ENCODE measurements around the gene NOVA1. TPM values are rescaled to one million over a fixed set of nuclear protein-coding genes. Genes with fewer than 3 reads are reported as not detected.

Gene NOVA1
- polyA plus RNA-seq, 4 donors, result 21.8 to 32.6 (median 27.4) TPM

- no peak for DNase-seq (ENCODE audit: low read depth in 4 of 4, low spot score in 3 of 4)
Observed at GRCh38 chr14:26594148-26594547, 3.7 kb downstream of the NOVA1 start.

DNA sequence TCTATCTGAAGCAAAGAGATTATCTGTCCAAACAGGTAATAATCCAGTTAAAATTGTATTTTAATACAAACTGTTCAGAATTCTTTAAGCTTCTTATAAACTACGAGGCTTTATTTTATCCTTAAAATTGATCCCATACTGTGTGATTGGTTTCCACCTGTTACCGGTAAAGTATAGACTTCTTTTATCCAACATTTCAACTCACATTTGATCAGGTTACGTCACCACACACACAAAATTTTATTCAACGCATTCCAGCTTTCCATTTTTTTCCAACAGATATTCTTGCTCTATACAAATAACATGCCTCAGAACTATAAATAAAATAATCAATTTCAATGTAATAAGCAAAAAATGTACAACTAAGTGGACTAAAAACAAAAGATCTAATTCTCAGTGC is 4.5 kb downstream of the NOVA1 start:
- DNase-seq (ENCODE audit: low read depth in 4 of 4, low spot score in 3 of 4), result no peak

- DNase-seq (ENCODE audit: low read depth in 4 of 4, low spot score in 3 of 4), result no peak
Observed at GRCh38 chr14:26589925-26590324, 7.9 kb downstream of the NOVA1 start.

DNA sequence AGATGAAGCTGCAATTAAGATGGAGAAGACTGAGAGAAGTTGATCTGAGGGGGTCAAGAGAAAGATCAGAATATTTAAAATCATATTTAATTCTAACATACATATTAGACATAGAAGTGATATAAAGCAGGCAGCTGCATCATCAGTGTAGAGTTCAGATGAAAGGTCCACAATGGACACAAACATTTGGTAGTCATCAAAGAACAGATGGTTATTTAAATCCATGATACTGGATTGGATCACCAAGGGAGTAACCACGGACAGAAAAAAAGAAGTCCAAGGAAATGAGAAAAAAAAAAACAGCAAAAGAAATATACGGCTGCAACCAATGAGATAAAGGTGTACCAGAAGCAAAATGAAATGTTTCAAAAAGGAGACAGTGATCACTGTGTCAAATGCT is 20.1 kb downstream of the NOVA1 start:
- DNase-seq (ENCODE audit: low read depth in 4 of 4, low spot score in 3 of 4), result no peak

- DNase-seq (ENCODE audit: low read depth in 4 of 4, low spot score in 3 of 4), result no peak
Observed at GRCh38 chr14:26554069-26554772, 43.6 kb downstream of the NOVA1 start.

DNA sequence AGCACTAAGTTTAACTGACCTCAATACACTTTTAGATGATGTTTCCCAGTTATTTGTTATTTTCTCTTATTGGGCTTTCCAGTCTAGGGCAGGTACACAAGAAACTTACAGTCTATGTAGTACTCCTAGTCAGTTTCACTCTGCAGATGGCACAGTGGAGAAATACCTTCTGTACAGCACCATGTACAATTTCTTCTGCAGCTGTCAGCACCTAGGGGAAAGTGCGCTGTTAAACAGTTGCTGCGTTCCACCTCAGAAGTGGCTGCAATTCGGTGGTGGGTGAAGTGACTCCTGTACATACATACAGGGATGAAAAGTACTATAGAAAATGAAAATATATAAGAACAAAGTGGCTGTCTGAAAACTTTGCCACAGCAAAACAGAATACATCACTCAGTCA is 48.3 kb downstream of the NOVA1 start:
- DNase-seq (ENCODE audit: low read depth in 4 of 4, low spot score in 3 of 4), result no peak

- no peak for DNase-seq (ENCODE audit: low read depth in 4 of 4, low spot score in 3 of 4)
Observed at GRCh38 chr14:26548406-26548805, 49.4 kb downstream of the NOVA1 start.

DNA sequence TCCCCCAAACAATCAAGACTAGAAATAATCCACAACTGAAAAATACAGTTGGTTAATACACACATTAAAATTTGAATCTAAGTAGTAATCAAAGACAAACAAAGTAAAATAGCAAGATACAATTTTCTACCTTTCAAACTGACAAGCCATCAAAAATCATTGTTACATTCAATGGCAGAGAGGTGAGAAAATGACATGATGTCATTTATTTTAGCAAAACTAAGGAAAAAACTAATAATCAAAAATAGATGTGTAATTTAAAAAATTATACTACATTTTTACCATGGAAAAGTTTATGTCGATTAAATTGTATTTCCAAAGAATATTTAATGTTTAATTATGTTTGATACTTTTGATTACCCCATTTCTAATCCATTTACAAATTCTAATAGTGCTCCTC is 59.7 kb downstream of the NOVA1 start:
- DNase-seq (ENCODE audit: low read depth in 4 of 4, low spot score in 3 of 4), result no peak

GRCh38 chr14:26531894-26532293 is 65.9 kb downstream of the NOVA1 start:
- DNase-seq (ENCODE audit: low read depth in 4 of 4, low spot score in 3 of 4), result no peak

- no peak for DNase-seq (ENCODE audit: low read depth in 4 of 4, low spot score in 3 of 4)
Observed at GRCh38 chr14:26528415-26529182, 69.2 kb downstream of the NOVA1 start.

GRCh38 chr14:26527095-26527494 is 70.7 kb downstream of the NOVA1 start:
- DNase-seq (ENCODE audit: low read depth in 4 of 4, low spot score in 3 of 4), result no peak

DNA sequence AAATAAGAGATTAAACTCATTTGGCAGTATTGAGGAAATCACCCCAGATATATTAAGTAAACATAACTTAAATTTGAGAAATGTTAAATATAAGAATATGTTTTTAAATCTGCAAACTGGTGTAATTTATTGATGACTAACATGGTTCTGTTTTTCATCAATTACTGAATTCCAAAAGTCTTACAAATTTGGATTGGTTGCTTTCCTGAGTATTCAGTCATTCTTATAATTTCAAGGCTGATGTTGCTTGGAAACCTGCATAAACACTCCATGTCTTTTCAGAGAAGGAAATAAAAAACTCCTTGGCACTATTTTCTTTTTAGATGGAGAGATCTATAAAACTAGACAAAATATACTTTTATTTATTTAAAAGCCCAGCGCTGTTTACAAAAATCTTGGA is 71.7 kb downstream of the NOVA1 start:
- no peak for DNase-seq (ENCODE audit: low read depth in 4 of 4, low spot score in 3 of 4)

GRCh38 chr14:26525085-26525484 is 72.7 kb downstream of the NOVA1 start:
- no peak for DNase-seq (ENCODE audit: low read depth in 4 of 4, low spot score in 3 of 4)

DNA sequence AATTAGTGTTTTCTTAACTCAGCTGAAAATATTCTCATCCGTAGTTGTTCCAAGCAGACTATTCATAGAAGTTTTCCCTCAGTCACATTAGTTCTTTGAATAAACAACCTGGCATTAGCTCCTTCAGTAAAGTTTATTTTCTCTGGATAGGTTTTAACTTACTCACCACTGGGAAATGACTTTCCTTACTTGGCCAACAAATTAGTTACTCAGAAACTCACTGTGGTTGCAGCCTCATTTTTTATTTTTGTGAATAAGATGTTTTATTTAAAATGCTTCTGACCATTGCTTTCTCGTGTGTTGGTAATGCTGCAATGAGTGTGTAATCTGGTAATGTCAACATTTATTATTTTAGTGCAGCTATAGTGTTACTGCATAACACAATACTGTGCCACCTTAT is 74.9 kb downstream of the NOVA1 start:
- no peak for DNase-seq (ENCODE audit: low read depth in 4 of 4, low spot score in 3 of 4)

DNA sequence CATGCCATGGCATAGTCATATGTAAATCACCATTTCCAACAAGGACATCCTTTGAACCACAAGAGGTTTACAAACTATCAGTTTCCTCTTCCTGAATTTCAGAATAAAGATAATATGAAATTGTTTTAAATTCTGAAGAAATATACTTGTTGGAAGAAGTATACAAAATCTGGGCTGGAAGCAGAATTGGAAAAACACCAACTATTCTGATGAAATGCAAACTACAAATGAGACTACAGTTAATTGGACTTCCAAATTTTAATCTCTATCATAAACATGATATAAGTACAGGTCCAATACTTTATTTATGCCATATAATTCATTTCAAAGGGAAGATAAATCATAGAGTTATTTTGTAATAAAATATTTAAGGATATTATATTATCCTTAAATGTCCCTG is 80.1 kb downstream of the NOVA1 start:
- DNase-seq (ENCODE audit: low read depth in 4 of 4, low spot score in 3 of 4), result no peak

- DNase-seq (ENCODE audit: low read depth in 4 of 4, low spot score in 3 of 4), result no peak
Observed at GRCh38 chr14:26500028-26500427, 97.8 kb downstream of the NOVA1 start.

DNA sequence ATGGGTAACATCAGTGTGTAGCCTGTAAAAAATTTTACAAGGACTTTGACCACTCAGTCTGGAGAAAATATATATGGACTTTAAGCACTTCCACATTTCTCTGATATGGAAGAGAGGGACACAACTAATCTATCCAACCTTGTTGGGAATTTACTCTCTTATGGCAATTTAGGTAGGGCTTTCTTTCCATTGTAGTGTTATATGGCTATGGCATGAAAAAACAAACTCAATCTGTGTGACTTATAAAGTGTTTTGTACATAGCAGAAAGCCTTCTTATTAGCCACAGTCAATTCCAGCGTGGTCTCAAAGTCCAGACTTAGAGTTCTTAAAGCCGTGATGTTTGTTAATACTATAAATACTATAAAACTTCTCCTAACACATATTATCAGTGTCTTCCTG is 98.3 kb downstream of the NOVA1 start:
- DNase-seq (ENCODE audit: low read depth in 4 of 4, low spot score in 3 of 4), result no peak

GRCh38 chr14:26486922-26487321 is 110.9 kb downstream of the NOVA1 start:
- DNase-seq (ENCODE audit: low read depth in 4 of 4, low spot score in 3 of 4), result no peak

DNA sequence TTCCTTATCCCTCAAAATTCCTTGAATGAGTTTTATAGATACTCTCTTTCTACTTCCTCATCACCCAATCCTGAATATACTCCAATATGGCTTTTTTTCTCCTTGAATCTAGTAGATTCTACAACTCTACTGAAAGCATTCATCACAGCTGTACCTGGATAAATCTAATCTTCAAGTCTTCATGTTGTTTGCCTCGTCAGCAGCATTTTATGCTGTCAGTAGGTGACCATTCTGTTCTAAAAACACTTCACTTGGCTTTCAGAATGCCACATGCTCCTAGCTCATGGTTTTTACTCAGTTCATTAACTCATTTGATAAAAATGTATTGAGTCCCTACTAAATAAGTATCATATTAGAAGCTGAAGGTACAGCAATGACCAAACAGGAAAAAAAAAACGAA is 113.3 kb downstream of the NOVA1 start:
- DNase-seq (ENCODE audit: low read depth in 4 of 4, low spot score in 3 of 4), result no peak

DNA sequence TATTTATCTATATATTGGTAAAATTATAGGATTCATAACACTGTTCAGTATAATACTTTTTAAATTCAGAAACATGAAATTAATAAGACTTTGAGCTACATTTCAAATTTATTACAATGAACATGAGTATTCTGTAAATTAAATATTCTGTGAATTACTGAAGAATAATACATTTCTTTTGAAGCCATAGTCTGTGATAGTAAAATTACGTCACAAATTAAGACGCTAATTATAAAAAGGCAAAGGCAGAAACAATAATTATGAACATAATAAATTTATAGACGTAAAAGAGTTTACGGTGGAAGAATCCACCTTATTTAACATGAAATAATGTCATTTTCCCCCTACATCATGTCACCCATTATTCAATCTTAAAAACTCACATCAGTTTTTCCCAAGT is 118.9 kb downstream of the NOVA1 start:
- DNase-seq (ENCODE audit: low read depth in 4 of 4, low spot score in 3 of 4), result no peak

DNA sequence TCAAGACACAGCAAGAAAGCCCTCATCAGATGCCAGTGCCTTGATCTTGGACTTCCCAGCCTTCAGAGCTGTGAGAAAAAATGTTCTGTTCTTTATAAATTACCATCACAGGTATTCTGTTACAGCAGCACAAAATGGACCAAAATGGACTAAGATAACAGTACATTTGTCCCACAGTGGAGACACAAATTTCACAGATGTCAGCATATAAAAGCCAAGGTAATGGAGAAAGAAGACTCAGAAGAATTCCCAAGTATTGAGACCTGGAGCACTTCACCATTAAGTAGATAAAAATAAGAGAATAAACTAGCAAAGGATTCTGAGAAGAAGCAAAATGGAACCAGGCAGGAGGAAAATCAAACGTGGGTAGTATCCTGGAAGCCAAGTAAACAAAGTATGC is 131.0 kb downstream of the NOVA1 start:
- DNase-seq (ENCODE audit: low read depth in 4 of 4, low spot score in 3 of 4), result no peak

- no peak for DNase-seq (ENCODE audit: low read depth in 4 of 4, low spot score in 3 of 4)
Observed at GRCh38 chr14:26463136-26463535, 134.7 kb downstream of the NOVA1 start.

All from left renal pelvis (tissue), 4 donors.